Transverse colon (tissue), 4 donors: ENCODE results near the gene OR1F1. TPM values are rescaled to one million over a fixed set of nuclear protein-coding genes. Genes with fewer than 3 reads are reported as not detected.

Experiments used
- DNase-seq: peaks from one replicate; pipeline ENCODE4 v3.0.0-alpha.2; 2019
- H3K27ac ChIP-seq, 4 donors: fragments of 200-600 bp; sonication (generic); 2 replicates each; pipeline ENCODE4 v1.5.1; 2016 to 2018; ENCODE audit warnings: inconsistent platforms in 4 of 4
- H3K27me3 ChIP-seq: fragments of 200-600 bp; sonication (generic); 2 replicates; pipeline ENCODE4 v1.5.1; 2017; ENCODE audit warnings: inconsistent platforms
- H3K36me3 ChIP-seq, 4 donors: fragments of 200-600 bp; sonication (generic); 2 replicates each; pipeline ENCODE4 v1.5.1; 2017 to 2019; ENCODE audit warnings: inconsistent platforms in 4 of 4
- H3K4me1 ChIP-seq, 4 donors: fragments of 200-600 bp; sonication (generic); 2 replicates each; pipeline ENCODE4 v1.5.1; 2017 to 2020; ENCODE audit warnings: inconsistent platforms in 4 of 4
- H3K4me3 ChIP-seq, 4 donors: fragments of 200-600 bp; sonication (generic); 1 replicate in 1 of 4; 2 replicates in 3 of 4; pipeline versions ENCODE4 v1.5.1 to v1.6.1; 2017 to 2019; ENCODE audit warnings: inconsistent platforms in 4 of 4
- H3K9me3 ChIP-seq, 2 donors: fragments of 200-600 bp; sonication (generic); 2 replicates each; pipeline ENCODE4 v1.5.1; 2017 to 2019; ENCODE audit warnings: inconsistent platforms in 2 of 2
- CTCF ChIP-seq, 5 experiments: fragments of 200-600 bp in 3 of 5; fragments of 450-650 bp in 2 of 5; sonication (generic) in 3 of 5; IDR thresholded peaks; 1 replicate in 2 of 5; 2 replicates in 3 of 5; pipeline ENCODE4 v1.5.1; 2016 to 2017; ENCODE audit warnings: antibody characterized with exemption in 5 of 5, inconsistent platforms in 3 of 5, mild to moderate bottlenecking in 2 of 5, moderate library complexity in 1 of 5
- EP300 ChIP-seq: sonication (generic); formaldehyde crosslinking; IDR thresholded peaks from one replicate; pipeline ENCODE4 v1.6.1; 2017; ENCODE audit warnings: antibody characterized with exemption, low read depth
- POLR2A ChIP-seq: fragments of 450-650 bp; IDR thresholded peaks from one replicate; pipeline ENCODE4 v1.6.1; 2016; ENCODE audit warnings: antibody characterized with exemption, mild to moderate bottlenecking, moderate library complexity
- POLR2AphosphoS5 ChIP-seq, 3 donors: sonication (generic); formaldehyde crosslinking; IDR thresholded peaks; one replicate each; pipeline ENCODE4 v1.6.1; 2016; ENCODE audit warnings: antibody characterized with exemption in 3 of 3
- WGBS, 2 donors: methylation state at CpG; one replicate each; pipeline ENCODE4 v1.1.5; 2018; ENCODE audit warnings: low coverage in 1 of 2; 5-methylcytosine and 5-hydroxymethylcytosine counted together
- in situ Hi-C, 4 donors: fragments of 200-750 bp; cut with MboI; loops; one replicate each; pipeline versions ENCODE4 v1.15.0 to v1.15.1; 2017; ENCODE audit warnings: low sequenced_read_pairs in 3 of 4, low pct_ligation_motif_present in 1 of 4, low pct_unique_long_range_greater_than_20kb in 1 of 4
- intact Hi-C: fragments of 100-400 bp; cut with DNase I; formaldehyde crosslinking; loops from one replicate; pipeline ENCODE4 v1.15.1; 2023; ENCODE audit warnings: low total_unique reads
- total RNA-seq, 4 donors: library from RNA; depleted of rRNA; stranded (reverse); fragments of >200 nt; gene quantifications; one replicate each; pipeline ENCODE4 v1.1.0, GENCODE V29; 2016

The OR1F1 gene
- total RNA-seq, 4 donors from 2014 or later = not detected

- TF ChIP-seq POLR2AphosphoS5 (IDR thresholded peaks at IDR 0.05) (no peak), POLR2A (no peak), EP300 (no peak), CTCF (IDR thresholded peaks at IDR 0.05) (no peak)
- WGBS, 2 donors = 1% methylated on average over 37 of the region's 59 CpGs; no CpG with 5 or more reads in 1 of the 2 donors
- Histone ChIP-seq H3K4me3 (peak overlapping the region; percentile 50 to 94 (median 89)), H3K36me3 (no peaks in the 10 kb centered on the region), H3K4me1 (peaks cover 0 to 25% (median 17%) of the 10 kb centered on the region in 4 donors), H3K27me3 (no peaks in the 10 kb centered on the region), H3K9me3 (no peaks in the 10 kb centered on the region), H3K27ac (peak overlapping the region; percentile 88 to 93 (median 90))
- intact Hi-C loops (no loop called here), in situ Hi-C loops (no loop called here)
- DNase-seq = peak; percentile 77
These were observed 30.6 kb upstream of the OR1F1 start for GRCh38 chr16:3157229-3158025.

GRCh38 chr16:3158026-3158509, 29.9 kb upstream of the OR1F1 start:
- TF ChIP-seq EP300 (no peak), CTCF (IDR thresholded peaks at IDR 0.05) (no peak), POLR2A (no peak), POLR2AphosphoS5 (IDR thresholded peaks at IDR 0.05) (no peak)
- no peaks in the 10 kb centered on the region for H3K36me3 ChIP-seq
- H3K27ac ChIP-seq = peak overlapping the region; percentile 88 to 93 (median 90)
- peaks cover 0 to 21% (median 15%) of the 10 kb centered on the region in 4 donors for H3K4me1 ChIP-seq
- peak overlapping the region; percentile 50 to 94 (median 89) for H3K4me3 ChIP-seq
- no peaks in the 10 kb centered on the region for H3K9me3 ChIP-seq
- DNase-seq = no peak
- intact Hi-C loops (no loop called here), in situ Hi-C loops (no loop called here)
- WGBS, 2 donors = 2% methylated on average over 9 of the region's 27 CpGs; no CpG with 5 or more reads in 1 of the 2 donors
- H3K27me3 ChIP-seq = peaks cover 4% of the 10 kb centered on the region

DNA sequence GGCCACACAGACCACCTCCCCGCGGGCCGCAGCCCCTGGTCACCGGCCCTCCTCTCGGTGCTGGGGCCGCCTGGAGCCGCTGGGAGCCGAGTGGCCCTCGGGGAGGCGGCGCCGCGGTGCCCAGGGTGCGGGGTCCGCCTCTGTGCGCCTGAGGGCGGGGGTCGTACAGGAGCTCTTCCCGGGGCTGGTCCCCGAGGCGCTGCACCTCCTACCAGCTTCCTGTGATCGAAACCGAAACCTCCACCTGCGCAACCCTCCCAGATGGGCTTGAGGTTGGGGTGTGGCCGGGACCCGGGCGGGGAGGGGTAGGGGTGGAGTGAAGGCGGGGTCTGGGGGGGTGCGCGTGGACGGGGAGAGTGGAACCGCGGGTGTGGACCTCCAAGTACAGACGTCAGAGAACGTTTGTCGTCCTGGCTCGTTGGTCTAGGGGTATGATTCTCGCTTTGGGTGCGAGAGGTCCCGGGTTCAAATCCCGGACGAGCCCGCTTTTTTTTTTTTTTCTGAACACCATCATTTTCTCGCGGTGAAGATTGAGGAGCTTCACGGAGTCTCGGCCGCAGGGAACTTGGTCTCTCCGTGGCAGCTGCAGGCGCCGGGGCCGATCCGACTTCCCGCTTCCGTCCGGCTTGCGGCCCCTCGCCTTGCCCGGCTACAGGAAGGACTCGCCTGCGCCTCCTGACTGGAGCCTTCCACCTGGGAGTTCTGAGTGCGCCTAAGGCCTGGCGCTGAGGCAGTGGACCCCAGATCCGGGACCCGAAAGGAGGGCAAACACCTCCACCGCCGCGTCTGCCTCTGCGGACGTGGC, 29.3 kb upstream of the OR1F1 start:
- Histone ChIP-seq H3K27ac (peak overlapping the region; percentile 88 to 93 (median 90)), H3K9me3 (no peaks in the 10 kb centered on the region), H3K36me3 (no peaks in the 10 kb centered on the region), H3K4me1 (peaks cover 0 to 21% (median 15%) of the 10 kb centered on the region in 4 donors), H3K4me3 (peak overlapping the region; percentile 50 to 94 (median 89)), H3K27me3 (peaks cover 11% of the 10 kb centered on the region)
- TF ChIP-seq EP300 (no peak), POLR2A (peak; percentile 55), CTCF (IDR thresholded peaks at IDR 0.05) (no peak), POLR2AphosphoS5 (IDR thresholded peaks at IDR 0.05) (peak; percentile 57 to 82 (median 68))
- intact Hi-C loops = no loop called here
- WGBS, 2 donors = 7 to 20% methylated on average over 1 to 43 of the region's 70 CpGs
- in situ Hi-C loops = no loop called here
- DNase-seq = peak; percentile 95
